IMR-90 (cell line): ENCODE data around the gene SLC22A12. TPM values are rescaled to one million over a fixed set of nuclear protein-coding genes. Genes with fewer than 3 reads are reported as not detected.

ENCODE experiments used
- ATAC-seq: fragments of 200-7000 bp; cut with Tn5 transposase; 2 replicates; pipeline ENCODE4 v1.9.1; 2020; ENCODE audit warnings: low read depth, mild to moderate bottlenecking, moderate library complexity
- BruUV-seq: library from RNA; stranded (reverse); fragments of 400-500 nt; replicated peaks from 2 replicates; lab custom pipeline; 2021; lab: Mats Ljungman, UMichigan
- CTCF ChIA-PET: fragments of 300-600 bp; formaldehyde crosslinking; extraction: SDS; loops from one replicate; lab custom pipeline; 2021; ENCODE audit warnings: antibody characterized with exemption; lab: Yijun Ruan, JAX
- POLR2A ChIA-PET: fragments of 300-600 bp; sonication (Branson Sonifier 250); formaldehyde crosslinking; loops from one replicate; lab custom pipeline; 2022; ENCODE audit warnings: antibody characterized with exemption; ENCODE audit not compliant: unreplicated experiment; lab: Charles Lee
- DNase-seq: peaks from one replicate; pipeline ENCODE4 v3.0.0; 2013
- H2AFZ ChIP-seq: replicated peaks from 2 replicates; pipeline ENCODE3; 2013; ENCODE audit warnings: low read length, mild to moderate bottlenecking; ENCODE audit not compliant: poor library complexity
- H2AK5ac ChIP-seq: 2 replicates; pipeline ENCODE4 v1.6.1; 2013; ENCODE audit warnings: low read depth, low read length, inconsistent platforms
- H2AK9ac ChIP-seq: replicated peaks from 2 replicates; pipeline ENCODE3; 2013; ENCODE audit warnings: mild to moderate bottlenecking, low read depth, low read length, moderate library complexity; ENCODE audit not compliant: poor library complexity
- H2BK120ac ChIP-seq: 2 replicates; pipeline ENCODE4 v1.6.1; 2013; ENCODE audit warnings: low read depth, low read length, inconsistent platforms
- H2BK15ac ChIP-seq: 3 replicates; pipeline ENCODE4 v1.6.1; 2013; ENCODE audit warnings: low read depth, low read length, inconsistent platforms
- H2BK20ac ChIP-seq: 2 replicates; pipeline ENCODE4 v1.6.1; 2013; ENCODE audit warnings: low read depth, mild to moderate bottlenecking, inconsistent platforms, low read length, moderate library complexity
- H2BK5ac ChIP-seq: 2 replicates; pipeline ENCODE4 v1.6.1; 2013; ENCODE audit warnings: mild to moderate bottlenecking, low read depth, low read length, inconsistent platforms; ENCODE audit not compliant: poor library complexity, severe bottlenecking
- H3K14ac ChIP-seq: replicated peaks from 2 replicates; pipeline ENCODE4 v1.6.1; 2013; ENCODE audit warnings: low read depth, low read length, inconsistent platforms
- H3K18ac ChIP-seq: 2 replicates; pipeline ENCODE4 v1.6.1; 2013; ENCODE audit warnings: low read depth, low read length, control low read depth
- H3K23ac ChIP-seq: 2 replicates; pipeline ENCODE4 v1.6.1; 2013; ENCODE audit warnings: low read depth, low read length, inconsistent platforms
- H3K27ac ChIP-seq: 2 replicates; pipeline ENCODE4 v1.5.1; 2013; ENCODE audit warnings: mild to moderate bottlenecking, control low read depth, low read length; ENCODE audit not compliant: insufficient read depth
- H3K27me3 ChIP-seq: 2 replicates; pipeline ENCODE4 v1.6.1; 2013; ENCODE audit warnings: low read length; ENCODE audit not compliant: control insufficient read depth, insufficient read depth
- H3K36me3 ChIP-seq: 2 replicates; pipeline ENCODE4 v1.6.1; 2013; ENCODE audit warnings: low read length, mixed read lengths; ENCODE audit not compliant: control insufficient read depth, insufficient read depth
- H3K4ac ChIP-seq: 2 replicates; pipeline ENCODE4 v1.6.1; 2013; ENCODE audit warnings: low read depth, low read length, inconsistent platforms
- H3K4me1 ChIP-seq: 2 replicates; pipeline ENCODE4 v1.6.1; 2013; ENCODE audit warnings: low read length, mixed read lengths; ENCODE audit not compliant: control insufficient read depth, insufficient read depth
- H3K4me2 ChIP-seq: 2 replicates; pipeline ENCODE4 v1.6.1; 2013; ENCODE audit warnings: low read depth, mild to moderate bottlenecking, control low read depth, low read length, moderate library complexity
- H3K4me3 ChIP-seq: 2 replicates; pipeline ENCODE4 v1.5.1; 2013; ENCODE audit warnings: low read depth, mild to moderate bottlenecking, control low read depth, low read length, moderate library complexity; ENCODE audit not compliant: insufficient read depth
- H3K56ac ChIP-seq: 2 replicates; pipeline ENCODE4 v1.6.1; 2013; ENCODE audit warnings: low read length, inconsistent platforms; ENCODE audit not compliant: insufficient read depth; ENCODE audit errors: extremely low read depth
- H3K79me1 ChIP-seq, 2 experiments: 2 replicates each; pipeline ENCODE4 v1.6.1; 2013; ENCODE audit warnings: low read length in 2 of 2, inconsistent platforms in 1 of 2, low read depth in 1 of 2
- H3K9ac ChIP-seq: 2 replicates; pipeline ENCODE4 v1.6.1; 2013; ENCODE audit warnings: low read depth, low read length, control low read depth
- H3K9me1 ChIP-seq: 2 replicates; pipeline ENCODE4 v1.6.1; 2013; ENCODE audit warnings: low read length, inconsistent platforms; ENCODE audit not compliant: insufficient read depth
- H3K9me3 ChIP-seq: 2 replicates; pipeline ENCODE4 v1.6.1; 2013; ENCODE audit warnings: low read length; ENCODE audit not compliant: control insufficient read depth, insufficient read depth
- H4K20me1 ChIP-seq: 2 replicates; pipeline ENCODE4 v1.6.1; 2013; ENCODE audit warnings: low read length, inconsistent platforms; ENCODE audit not compliant: insufficient read depth
- H4K5ac ChIP-seq: 2 replicates; pipeline ENCODE4 v1.6.1; 2013; ENCODE audit warnings: mild to moderate bottlenecking, low read depth, low read length, control low read depth
- H4K8ac ChIP-seq, 2 experiments: 2 replicates each; pipeline ENCODE4 v1.6.1; 2013; ENCODE audit warnings: low read depth in 2 of 2, low read length in 2 of 2, control low read depth in 1 of 2, inconsistent platforms in 1 of 2
- H4K91ac ChIP-seq: 2 replicates; pipeline ENCODE4 v1.6.1; 2013; ENCODE audit warnings: low read depth, low read length, inconsistent platforms; ENCODE audit not compliant: insufficient read depth
- BHLHE40 ChIP-seq: fragments of 150-350 bp; IDR thresholded peaks from 2 replicates; pipeline ENCODE4 v1.6.1; 2016; ENCODE audit warnings: mild to moderate bottlenecking, low read depth, low read length
- CEBPB ChIP-seq: IDR thresholded peaks from 2 replicates; pipeline ENCODE4 v1.6.1; 2012; ENCODE audit warnings: low read depth, low read length, improper control_type of control experiment
- CHD1 ChIP-seq: IDR thresholded peaks from 2 replicates; pipeline ENCODE4 v1.6.1; 2012; ENCODE audit warnings: low read depth, low read length, improper control_type of control experiment
- CTCF ChIP-seq: conservative IDR thresholded peaks from 2 replicates; pipeline ENCODE4 v1.5.1; 2012; ENCODE audit warnings: mild to moderate bottlenecking, low read depth, low read length, improper control_type of control experiment
- FOS ChIP-seq: fragments of 150-350 bp; IDR thresholded peaks from 2 replicates; pipeline ENCODE4 v1.6.1; 2016; ENCODE audit warnings: low read depth, low read length
- MAFK ChIP-seq: IDR thresholded peaks from 2 replicates; pipeline ENCODE4 v1.6.1; 2012; ENCODE audit warnings: low read depth, low read length, improper control_type of control experiment
- MAZ ChIP-seq: IDR thresholded peaks from 2 replicates; pipeline ENCODE4 v1.6.1; 2012; ENCODE audit warnings: low read depth, mild to moderate bottlenecking, low read length, improper control_type of control experiment, moderate library complexity, borderline replicate concordance
- MXI1 ChIP-seq: IDR thresholded peaks from 2 replicates; pipeline ENCODE4 v1.6.1; 2012; ENCODE audit warnings: low read depth, mild to moderate bottlenecking, low read length, moderate library complexity, borderline replicate concordance
- NFE2L2 ChIP-seq: fragments of 150-350 bp; IDR thresholded peaks from 2 replicates; pipeline ENCODE4 v1.6.1; 2016; ENCODE audit warnings: low read depth, mild to moderate bottlenecking, low read length
- POLR2A ChIP-seq: IDR thresholded peaks from 2 replicates; pipeline ENCODE4 v1.6.1; 2012; ENCODE audit warnings: mild to moderate bottlenecking, low read depth, low read length
- RAD21 ChIP-seq: IDR thresholded peaks from 2 replicates; pipeline ENCODE4 v1.6.1; 2012; ENCODE audit warnings: low read length, improper control_type of control experiment
- RCOR1 ChIP-seq: IDR thresholded peaks from 2 replicates; pipeline ENCODE4 v1.6.1; 2012; ENCODE audit warnings: mild to moderate bottlenecking, low read length, improper control_type of control experiment; ENCODE audit not compliant: insufficient replicate concordance
- RFX5 ChIP-seq: IDR thresholded peaks from 2 replicates; pipeline ENCODE4 v1.8.0; 2012; ENCODE audit warnings: low read depth, mild to moderate bottlenecking, low read length, moderate library complexity
- SMC3 ChIP-seq: fragments of 150-350 bp; IDR thresholded peaks from 2 replicates; pipeline ENCODE4 v1.6.1; 2016; ENCODE audit warnings: low read depth, mild to moderate bottlenecking, antibody characterized with exemption, low read length, moderate library complexity
- USF2 ChIP-seq: fragments of 150-350 bp; IDR thresholded peaks from 2 replicates; pipeline ENCODE4 v1.6.1; 2017; ENCODE audit warnings: mild to moderate bottlenecking, antibody characterized with exemption, low read length, low read depth
- WGBS, 2 experiments: methylation state at CpG; one replicate each; pipeline versions ENCODE4 v1.1.5 to v1.1.7; 2013; ENCODE audit warnings: missing lambda C conversion rate in 2 of 2; ENCODE audit not compliant: insufficient read length in 1 of 2; ENCODE audit errors: extremely low coverage in 2 of 2; 5-methylcytosine and 5-hydroxymethylcytosine counted together
- dilution Hi-C: fragments of 300-500 bp; cut with HindIII; formaldehyde crosslinking; loops from one replicate; pipeline ENCODE4 v1.14.3; 2018; ENCODE audit warnings: low sequenced_read_pairs; ENCODE audit not compliant: unreplicated experiment
- in situ Hi-C: fragments of 300-500 bp; cut with MboI; formaldehyde crosslinking; loops from 3 replicates; pipeline ENCODE4 v1.14.3; 2019; ENCODE audit warnings: low sequenced_read_pairs, inconsistent platforms, mixed read lengths
- intact Hi-C: fragments of 100-400 bp; cut with micrococcal nuclease; formaldehyde crosslinking; loops from 2 replicates; pipeline ENCODE4 v1.10.0; 2022
- polyA plus RNA-seq, 3 experiments: library from polyadenylated mRNA; depleted of rRNA; stranded (reverse); fragments of >200 nt; gene quantifications; 2 replicates each; pipeline ENCODE4 v1.2.3, GENCODE V29; 2012; ENCODE audit warnings: low replicate concordance in 1 of 3
- total RNA-seq: library from RNA; depleted of rRNA; stranded (reverse); fragments of >200 nt; gene quantifications from 2 replicates; pipeline ENCODE4 v1.2.3, GENCODE V29; 2012
- TF ChIP-seq, protein P1 (sequence below): fragments of 150-350 bp; IDR thresholded peaks from 2 replicates; pipeline ENCODE4 v1.6.1; 2016; ENCODE audit warnings: low read depth, mild to moderate bottlenecking, low read length, moderate library complexity, borderline replicate concordance

SLC22A12 gene
- total and polyA plus RNA-seq, 2 of the 4 experiments (the other 2 are of a cell fraction): not detected

- H2BK120ac ChIP-seq: no peak overlapping the region
- no peak overlapping the region for H3K23ac ChIP-seq
- DNase-seq (no peak), ATAC-seq (no peak)
- H3K9me1 ChIP-seq: no peaks in the 10 kb centered on the region
- H3K4me2 ChIP-seq: no peak overlapping the region
- no peak overlapping the region for H2AFZ ChIP-seq
- no peaks in the 10 kb centered on the region; the same call in 1 of the 2 replicates for H3K9me3 ChIP-seq
- TF ChIP-seq RAD21: no peak
- TF ChIP-seq FOS: no peak
- no peak for TF ChIP-seq MAFK
- no peak for TF ChIP-seq CTCF
- no peak for TF ChIP-seq USF2
- no peak for TF ChIP-seq SMC3
- no peak for TF ChIP-seq CEBPB
- TF ChIP-seq MAZ: no peak
- TF ChIP-seq NFE2L2: no peak
- no peak for TF ChIP-seq RFX5
- TF ChIP-seq, protein P1, sequence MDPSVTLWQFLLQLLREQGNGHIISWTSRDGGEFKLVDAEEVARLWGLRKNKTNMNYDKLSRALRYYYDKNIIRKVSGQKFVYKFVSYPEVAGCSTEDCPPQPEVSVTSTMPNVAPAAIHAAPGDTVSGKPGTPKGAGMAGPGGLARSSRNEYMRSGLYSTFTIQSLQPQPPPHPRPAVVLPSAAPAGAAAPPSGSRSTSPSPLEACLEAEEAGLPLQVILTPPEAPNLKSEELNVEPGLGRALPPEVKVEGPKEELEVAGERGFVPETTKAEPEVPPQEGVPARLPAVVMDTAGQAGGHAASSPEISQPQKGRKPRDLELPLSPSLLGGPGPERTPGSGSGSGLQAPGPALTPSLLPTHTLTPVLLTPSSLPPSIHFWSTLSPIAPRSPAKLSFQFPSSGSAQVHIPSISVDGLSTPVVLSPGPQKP: no peak
- TF ChIP-seq BHLHE40: no peak
- no peak for TF ChIP-seq RCOR1
- no peak for TF ChIP-seq POLR2A
- no peak for TF ChIP-seq CHD1
- TF ChIP-seq MXI1: no peak
- no peak overlapping the region for H2BK5ac ChIP-seq
- intact Hi-C loops (no loop called here), dilution Hi-C loops (no loop called here), in situ Hi-C loops (no loop called here)
- peaks cover 68% of the 10 kb centered on the region for H3K27me3 ChIP-seq
- no peak overlapping the region for H3K27ac ChIP-seq
- H2AK9ac ChIP-seq: no peak overlapping the region
- no peaks in the 10 kb centered on the region for H3K79me1 ChIP-seq
- 26% methylated on average over 3 of the region's 7 CpGs; no CpG with 5 or more reads in 1 of the 2 experiments for WGBS, 2 experiments
- no peaks in the 10 kb centered on the region for H3K36me3 ChIP-seq
- CTCF ChIA-PET: no interaction called here
- no peak overlapping the region for H3K9ac ChIP-seq
- no peak overlapping the region for H3K18ac ChIP-seq
- H3K14ac ChIP-seq: no peak overlapping the region
- H4K20me1 ChIP-seq: no peaks in the 10 kb centered on the region
- POLR2A ChIA-PET: no interaction called here
- BruUV-seq: no TSS peak
- no peak overlapping the region for H4K91ac ChIP-seq
- H2BK20ac ChIP-seq: no peak overlapping the region
- H4K5ac ChIP-seq: no peak overlapping the region
- no peak overlapping the region for H3K4ac ChIP-seq
- H2BK15ac ChIP-seq: no peak overlapping the region
- H4K8ac ChIP-seq: no peak overlapping the region
- no peak overlapping the region for H3K4me3 ChIP-seq
- no peaks in the 10 kb centered on the region for H3K4me1 ChIP-seq
- H2AK5ac ChIP-seq: no peak overlapping the region
- no peak overlapping the region for H3K56ac ChIP-seq
Measured at GRCh38 chr11:64633555-64634159, 42.6 kb downstream of the SLC22A12 start.
